ENCODE results near the gene EVA1C. TPM values are rescaled to one million over a fixed set of nuclear protein-coding genes. Genes with fewer than 3 reads are reported as not detected.

Gene EVA1C
- total and polyA plus RNA-seq, 3 experiments from 2014 or later: 13.4 to 25.8 (median 16.2) TPM

- ChIA-PET POLR2A (no interaction called here), CTCF (interaction anchor here (1.2 kb wide), 1 partner anchor 131 kb away, joined by 5 read pairs; no protein-coding TSS in a partner anchor)
- no peaks in the 10 kb centered on the region for H3K27me3 Mint-ChIP-seq
- no peak overlapping the region for H3K4me3 ChIP-seq (ENCODE audit: low read length)
- no peak for DNase-seq
- peaks cover 0 to 53% (median 11%) of the 10 kb centered on the region in 3 donors for H3K36me3 Mint-ChIP-seq
- no peak overlapping the region for H3K4me3 Mint-ChIP-seq
- H3K27ac ChIP-seq (ENCODE audit: low read depth, low read length): no peak overlapping the region
- H3K36me3 ChIP-seq (ENCODE audit: insufficient read depth, low read length): no peaks in the 10 kb centered on the region
- no peaks in the 10 kb centered on the region for H3K9me3 Mint-ChIP-seq
- H3K9me3 ChIP-seq (ENCODE audit: low read length): no peaks in the 10 kb centered on the region
- H3K4me1 Mint-ChIP-seq: no peaks in the 10 kb centered on the region
- no peaks in the 10 kb centered on the region for H3K4me1 ChIP-seq (ENCODE audit: insufficient read depth, low read length)
- H3K27me3 ChIP-seq (ENCODE audit: insufficient read depth, low read length, poor library complexity, severe bottlenecking): no peaks in the 10 kb centered on the region
- peak overlapping the region in 1 of 8 donors; percentile 91 for H3K27ac Mint-ChIP-seq
These were observed 57.7 kb downstream of the EVA1C start for GRCh38 chr21:32470206-32470605.

- H3K4me1 ChIP-seq (ENCODE audit: insufficient read depth, low read length): no peaks in the 10 kb centered on the region
- no peak overlapping the region for H3K27ac ChIP-seq (ENCODE audit: low read depth, low read length)
- H3K36me3 ChIP-seq (ENCODE audit: insufficient read depth, low read length): no peaks in the 10 kb centered on the region
- Mint-ChIP-seq H3K4me3 (no peak overlapping the region), H3K36me3 (peaks cover 0 to 60% (median 14%) of the 10 kb centered on the region in 3 donors), H3K9me3 (no peaks in the 10 kb centered on the region), H3K27ac (peak overlapping the region in 2 of 8 donors; percentile 24 to 61), H3K27me3 (peaks cover 0 to 2% of the 10 kb centered on the region in 2 donors), H3K4me1 (peaks cover 0 to 4% (median 0%) of the 10 kb centered on the region in 3 donors)
- ChIA-PET POLR2A (no interaction called here), CTCF (no interaction called here)
- DNase-seq: no peak
- H3K9me3 ChIP-seq (ENCODE audit: low read length): no peaks in the 10 kb centered on the region
- H3K27me3 ChIP-seq (ENCODE audit: insufficient read depth, low read length, poor library complexity, severe bottlenecking): no peaks in the 10 kb centered on the region
- H3K4me3 ChIP-seq (ENCODE audit: low read length): no peak overlapping the region
These were observed 60.6 kb downstream of the EVA1C start for GRCh38 chr21:32472890-32473765.

DNA sequence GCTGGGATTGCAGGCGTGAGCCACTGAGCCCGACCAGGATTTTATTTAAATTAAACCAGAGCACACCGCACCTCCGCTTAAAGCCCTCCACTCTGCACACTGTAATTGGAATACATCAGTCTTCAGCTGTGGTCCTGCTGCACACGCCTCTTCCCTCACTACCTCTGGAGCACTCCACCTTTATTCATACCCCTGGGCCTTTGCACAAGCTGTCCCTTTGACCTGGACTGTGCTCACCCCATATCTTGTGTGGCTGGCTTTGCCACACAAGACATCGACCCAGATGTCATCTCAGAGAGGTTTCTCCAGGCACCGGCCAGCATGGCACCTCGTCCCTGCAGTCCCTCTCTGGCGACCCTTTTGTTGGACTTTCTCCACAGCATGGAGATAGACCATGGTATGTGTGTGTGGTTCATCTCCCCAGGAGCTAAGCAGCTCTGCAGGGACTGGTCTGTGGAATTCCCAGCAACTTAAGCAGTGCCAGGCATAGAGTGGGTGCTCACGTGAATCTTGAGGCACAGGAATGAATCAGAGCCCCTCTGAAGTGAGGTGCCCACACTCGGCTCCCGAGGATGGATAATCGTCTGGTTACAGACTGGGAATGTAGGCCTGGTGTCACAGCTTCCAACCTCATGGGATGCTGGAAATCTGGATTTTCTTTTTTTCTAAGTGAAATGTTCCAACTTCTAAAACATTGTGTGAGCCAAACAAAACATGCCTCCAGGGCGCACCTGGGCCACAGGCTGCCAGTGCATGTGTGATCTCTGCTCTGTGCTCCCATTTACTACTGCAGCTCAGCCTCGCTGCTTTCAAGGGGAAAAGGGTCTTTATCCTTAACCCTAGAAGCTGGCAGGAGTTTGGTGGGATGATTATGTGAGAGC, 61.9 kb downstream of the EVA1C start:
- H3K4me3 Mint-ChIP-seq: no peak overlapping the region
- no peak overlapping the region for H3K27ac ChIP-seq (ENCODE audit: low read depth, low read length)
- no peaks in the 10 kb centered on the region for H3K9me3 ChIP-seq (ENCODE audit: low read length)
- H3K27me3 Mint-ChIP-seq: peaks cover 0 to 2% of the 10 kb centered on the region in 2 donors
- CTCF ChIA-PET: interaction anchor here (1.2 kb wide), 1 partner anchor 12 kb away, joined by 3 read pairs; no protein-coding TSS in a partner anchor
- H3K4me1 Mint-ChIP-seq: peaks cover 0 to 9% (median 0%) of the 10 kb centered on the region in 3 donors
- H3K9me3 Mint-ChIP-seq: no peaks in the 10 kb centered on the region
- H3K36me3 ChIP-seq (ENCODE audit: insufficient read depth, low read length): no peaks in the 10 kb centered on the region
- POLR2A ChIA-PET: no interaction called here
- peaks cover 0 to 55% (median 9%) of the 10 kb centered on the region in 3 donors for H3K36me3 Mint-ChIP-seq
- H3K4me3 ChIP-seq (ENCODE audit: low read length): no peak overlapping the region
- no peaks in the 10 kb centered on the region for H3K4me1 ChIP-seq (ENCODE audit: insufficient read depth, low read length)
- no peak for DNase-seq
- peak overlapping the region in 3 of 8 donors; percentile 10 to 64 (median 61) for H3K27ac Mint-ChIP-seq
- no peaks in the 10 kb centered on the region for H3K27me3 ChIP-seq (ENCODE audit: insufficient read depth, low read length, poor library complexity, severe bottlenecking)

GRCh38 chr21:32475162-32475812, 62.8 kb downstream of the EVA1C start:
- H3K4me3 Mint-ChIP-seq: no peak overlapping the region
- POLR2A ChIA-PET: no interaction called here
- peaks cover 0 to 50% (median 9%) of the 10 kb centered on the region in 3 donors for H3K36me3 Mint-ChIP-seq
- H3K9me3 Mint-ChIP-seq: no peaks in the 10 kb centered on the region
- Histone ChIP-seq H3K27me3 (ENCODE audit: insufficient read depth, low read length, poor library complexity, severe bottlenecking) (no peaks in the 10 kb centered on the region), H3K4me3 (ENCODE audit: low read length) (no peak overlapping the region), H3K36me3 (ENCODE audit: insufficient read depth, low read length) (no peaks in the 10 kb centered on the region), H3K4me1 (ENCODE audit: insufficient read depth, low read length) (no peaks in the 10 kb centered on the region), H3K9me3 (ENCODE audit: low read length) (no peaks in the 10 kb centered on the region), H3K27ac (ENCODE audit: low read depth, low read length) (no peak overlapping the region)
- CTCF ChIA-PET: interaction anchor here (1.2 kb wide), 1 partner anchor 11 kb away, joined by 3 read pairs; no protein-coding TSS in a partner anchor
- H3K27me3 Mint-ChIP-seq: peaks cover 0 to 2% of the 10 kb centered on the region in 2 donors
- peaks cover 0 to 10% (median 0%) of the 10 kb centered on the region in 3 donors for H3K4me1 Mint-ChIP-seq
- no peak overlapping the region for H3K27ac Mint-ChIP-seq
- DNase-seq: no peak

DNA sequence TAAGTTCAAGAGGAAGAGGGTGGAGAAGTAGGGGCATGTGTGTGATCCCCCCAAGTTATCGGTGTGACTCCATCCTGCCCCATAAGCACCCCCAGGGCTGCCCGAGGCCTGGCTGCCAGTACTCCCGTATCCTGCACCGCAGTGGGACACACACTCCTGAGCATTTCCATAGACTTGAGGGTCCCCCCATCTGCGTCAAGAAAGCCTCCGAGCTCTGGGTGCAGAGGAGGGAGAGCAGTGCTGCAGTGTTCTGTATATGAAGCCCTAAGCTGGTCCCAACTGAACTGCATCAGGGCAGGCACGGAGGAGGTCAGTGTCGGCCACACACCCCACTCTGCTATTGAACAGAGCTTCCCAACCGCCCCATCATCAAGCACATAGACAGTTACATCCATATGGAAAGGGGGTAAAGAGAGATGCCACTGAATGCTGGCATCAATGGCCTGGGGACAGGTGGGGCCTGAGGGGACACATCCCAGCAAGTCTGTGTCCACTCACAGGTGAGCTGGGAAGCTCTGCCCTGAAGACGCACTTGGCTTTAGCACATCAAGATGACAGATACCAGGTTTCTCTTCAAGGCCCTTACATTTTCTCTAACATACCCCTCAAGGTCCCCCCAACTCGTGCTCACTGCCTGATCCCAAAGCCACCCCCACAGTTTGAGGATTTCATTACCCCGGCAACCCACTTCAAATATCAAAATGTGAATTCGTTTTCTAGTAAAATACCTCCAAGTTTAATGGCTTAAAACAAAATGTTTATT, 64.3 kb downstream of the EVA1C start:
- Mint-ChIP-seq H3K9me3 (no peaks in the 10 kb centered on the region), H3K36me3 (peaks cover 0 to 45% (median 9%) of the 10 kb centered on the region in 3 donors), H3K27me3 (peaks cover 0 to 2% of the 10 kb centered on the region in 2 donors), H3K4me1 (peaks cover 0 to 14% (median 4%) of the 10 kb centered on the region in 3 donors), H3K4me3 (no peak overlapping the region), H3K27ac (peak overlapping the region in 2 of 8 donors; percentile 33 to 82)
- no peak for DNase-seq
- Histone ChIP-seq H3K4me3 (ENCODE audit: low read length) (no peak overlapping the region), H3K36me3 (ENCODE audit: insufficient read depth, low read length) (no peaks in the 10 kb centered on the region), H3K27me3 (ENCODE audit: insufficient read depth, low read length, poor library complexity, severe bottlenecking) (no peaks in the 10 kb centered on the region), H3K9me3 (ENCODE audit: low read length) (no peaks in the 10 kb centered on the region), H3K27ac (ENCODE audit: low read depth, low read length) (no peak overlapping the region), H3K4me1 (ENCODE audit: insufficient read depth, low read length) (no peaks in the 10 kb centered on the region)
- POLR2A ChIA-PET: interaction anchor here (0.6 kb wide), 1 partner anchor 92 kb away, joined by 3 read pairs; no protein-coding TSS in a partner anchor
- CTCF ChIA-PET: no interaction called here

DNA sequence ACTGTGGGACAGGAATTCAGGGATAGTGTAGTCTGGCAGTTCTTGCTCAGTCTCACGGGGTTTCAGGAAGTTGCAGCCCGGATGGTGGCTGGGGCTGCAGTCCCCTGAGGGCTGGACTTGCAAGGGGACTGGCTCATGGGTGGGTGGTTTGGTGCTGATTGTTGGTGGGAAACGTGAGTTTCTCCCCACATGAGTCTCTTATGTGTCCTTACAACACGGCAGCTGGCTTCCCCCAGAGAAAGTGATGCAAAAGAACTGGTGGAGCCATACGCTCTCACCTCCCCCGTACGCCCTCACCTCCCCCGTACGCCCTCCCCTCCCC, 64.9 kb downstream of the EVA1C start:
- Mint-ChIP-seq H3K27ac (peak overlapping the region in 2 of 8 donors; percentile 33 to 38), H3K27me3 (peaks cover 0 to 2% of the 10 kb centered on the region in 2 donors), H3K9me3 (no peaks in the 10 kb centered on the region), H3K36me3 (peaks cover 0 to 45% (median 9%) of the 10 kb centered on the region in 3 donors), H3K4me1 (peaks cover 0 to 14% (median 4%) of the 10 kb centered on the region in 3 donors), H3K4me3 (no peak overlapping the region)
- Histone ChIP-seq H3K36me3 (ENCODE audit: insufficient read depth, low read length) (no peaks in the 10 kb centered on the region), H3K9me3 (ENCODE audit: low read length) (no peaks in the 10 kb centered on the region), H3K4me1 (ENCODE audit: insufficient read depth, low read length) (no peaks in the 10 kb centered on the region), H3K27me3 (ENCODE audit: insufficient read depth, low read length, poor library complexity, severe bottlenecking) (no peaks in the 10 kb centered on the region), H3K4me3 (ENCODE audit: low read length) (no peak overlapping the region), H3K27ac (ENCODE audit: low read depth, low read length) (no peak overlapping the region)
- POLR2A ChIA-PET: interaction anchor here (0.6 kb wide), 1 partner anchor 92 kb away, joined by 3 read pairs; no protein-coding TSS in a partner anchor
- CTCF ChIA-PET: no interaction called here
- DNase-seq: no peak

DNA sequence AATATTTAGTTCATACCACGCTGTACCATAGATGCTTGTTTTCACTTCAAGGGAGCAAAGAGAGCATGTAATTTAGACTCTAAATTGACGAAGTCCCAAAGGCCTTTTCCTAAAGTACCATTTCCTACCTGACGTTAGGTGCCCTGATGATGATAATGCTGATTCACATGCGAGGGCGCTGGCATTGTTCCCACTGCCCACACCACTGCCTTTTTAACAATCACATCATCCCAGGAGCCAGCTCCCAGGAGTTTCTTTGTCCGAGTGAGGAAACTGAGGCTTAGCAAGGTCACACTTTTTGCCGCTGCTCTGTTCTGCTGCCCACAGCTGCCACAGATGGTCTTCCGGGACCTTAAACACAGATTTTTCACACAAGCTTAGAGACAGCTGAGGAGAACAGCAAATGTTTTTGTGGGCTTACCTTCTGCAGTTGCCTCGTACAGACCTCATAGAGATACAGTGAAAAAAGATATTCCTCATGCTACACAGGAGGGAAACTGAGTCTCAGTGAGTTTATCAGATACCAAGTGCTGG, 69.4 kb downstream of the EVA1C start:
- Histone ChIP-seq H3K36me3 (ENCODE audit: insufficient read depth, low read length) (no peaks in the 10 kb centered on the region), H3K27ac (ENCODE audit: low read depth, low read length) (no peak overlapping the region), H3K4me3 (ENCODE audit: low read length) (no peak overlapping the region), H3K4me1 (ENCODE audit: insufficient read depth, low read length) (no peaks in the 10 kb centered on the region), H3K27me3 (ENCODE audit: insufficient read depth, low read length, poor library complexity, severe bottlenecking) (no peaks in the 10 kb centered on the region), H3K9me3 (ENCODE audit: low read length) (no peaks in the 10 kb centered on the region)
- ChIA-PET POLR2A (no interaction called here), CTCF (interaction anchor here (1.1 kb wide), 1 partner anchor 87 kb away, joined by 3 read pairs; no protein-coding TSS in a partner anchor)
- H3K27me3 Mint-ChIP-seq: peaks cover 0 to 2% of the 10 kb centered on the region in 2 donors
- H3K9me3 Mint-ChIP-seq: no peaks in the 10 kb centered on the region
- H3K4me1 Mint-ChIP-seq: peaks cover 6 to 15% (median 9%) of the 10 kb centered on the region in 3 donors
- peaks cover 0 to 37% (median 4%) of the 10 kb centered on the region in 3 donors for H3K36me3 Mint-ChIP-seq
- H3K27ac Mint-ChIP-seq: peak overlapping the region in 2 of 8 donors; percentile 15 to 36
- peak overlapping the region in 1 of 7 donors; percentile 68 for H3K4me3 Mint-ChIP-seq
- no peak for DNase-seq

Data from CD8-positive, alpha-beta memory T cell (primary cell).